Karpas-422 (cell line): Measurements from ENCODE around the gene DGKD. TPM values are rescaled to one million over a fixed set of nuclear protein-coding genes. Genes with fewer than 3 reads are reported as not detected.
"Not testable (repeated sequence)": the region's sequence is repeated elsewhere in the genome, so short reads cannot be mapped to it uniquely, and the experiment has no call there.

Experiments used
- DNase-seq: peaks from one replicate; pipeline ENCODE4 v3.0.0-alpha.2; 2015
- H2AFZ ChIP-seq: fragments of 200-600 bp; sonication (generic); 2 replicates; pipeline ENCODE4 v1.6.1; 2014; ENCODE audit warnings: antibody characterized with exemption, low read length, mixed read lengths
- H3K27ac ChIP-seq: fragments of 200-600 bp; sonication (generic); 2 replicates; pipeline ENCODE4 v1.5.1; 2014; ENCODE audit warnings: mild to moderate bottlenecking, low read length, moderate library complexity
- H3K27me3 ChIP-seq: fragments of 200-600 bp; sonication (generic); 2 replicates; pipeline ENCODE4 v1.6.1; 2014; ENCODE audit warnings: low read length, mixed read lengths
- H3K36me3 ChIP-seq: fragments of 200-600 bp; sonication (generic); 2 replicates; pipeline ENCODE4 v1.6.1; 2014; ENCODE audit warnings: low read length, mixed read lengths; ENCODE audit not compliant: insufficient read depth
- H3K4me1 ChIP-seq: fragments of 200-600 bp; sonication (generic); 2 replicates; pipeline ENCODE4 v1.6.1; 2014; ENCODE audit warnings: mild to moderate bottlenecking, low read length, mixed read lengths
- H3K4me2 ChIP-seq: fragments of 200-600 bp; sonication (generic); 2 replicates; pipeline ENCODE4 v1.6.1; 2014; ENCODE audit warnings: low read length, low read depth, mild to moderate bottlenecking; ENCODE audit not compliant: poor library complexity, severe bottlenecking
- H3K4me3 ChIP-seq: fragments of 200-600 bp; sonication (generic); 2 replicates; pipeline ENCODE4 v1.5.1; 2014; ENCODE audit warnings: mild to moderate bottlenecking, antibody characterized with exemption, low read length, mixed read lengths
- H3K79me2 ChIP-seq: fragments of 200-600 bp; sonication (generic); 2 replicates; pipeline ENCODE4 v1.6.1; 2014; ENCODE audit warnings: mild to moderate bottlenecking, low read length, mixed read lengths
- H3K9ac ChIP-seq: fragments of 200-600 bp; sonication (generic); 2 replicates; pipeline ENCODE4 v1.6.0; 2014; ENCODE audit warnings: low read length
- H3K9me2 ChIP-seq: fragments of 200-600 bp; sonication (generic), shearing (Covaris generic); replicated peaks from 2 replicates; pipeline ENCODE4 v1.6.0; 2014; ENCODE audit warnings: mild to moderate bottlenecking, low read length, moderate library complexity; ENCODE audit not compliant: insufficient read depth
- H3K9me3 ChIP-seq: fragments of 300-700, 200-600 bp; sonication (generic); 2 replicates; pipeline ENCODE4 v1.6.1; 2014; ENCODE audit warnings: low read length, mixed read lengths
- H4K20me1 ChIP-seq: fragments of 200-600 bp; sonication (generic); 2 replicates; pipeline ENCODE4 v1.6.1; 2014; ENCODE audit warnings: mild to moderate bottlenecking, antibody characterized with exemption, low read length, low read depth; ENCODE audit not compliant: insufficient read depth
- total RNA-seq: library from RNA; depleted of rRNA; stranded (reverse); fragments of >200 nt; shearing (Covaris generic); gene quantifications from 2 replicates; pipeline ENCODE4 v1.2.3, GENCODE V29; 2014; ENCODE audit warnings: low replicate concordance

The DGKD gene
- total RNA-seq, 1 experiment from 2014 or later, result 10.2 TPM

DNA sequence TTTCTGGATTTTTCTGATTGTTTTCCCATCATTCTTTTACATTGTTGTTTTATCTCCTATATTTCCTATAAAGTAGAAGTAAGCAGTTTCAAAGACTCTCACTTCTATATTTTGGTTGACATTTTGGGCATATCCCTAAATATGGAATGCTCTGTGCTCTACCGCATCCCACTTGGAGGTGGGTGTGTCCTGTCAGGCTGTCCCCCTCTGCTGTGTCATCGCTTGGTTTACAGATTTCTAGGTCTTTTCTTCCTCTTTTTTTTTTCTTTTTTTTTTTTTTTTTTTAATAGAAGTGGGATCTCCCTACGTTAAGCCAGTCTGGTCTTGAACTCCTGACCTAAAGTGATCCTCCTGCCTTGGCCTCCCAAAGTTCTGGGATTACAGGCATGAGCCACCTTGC is 13.3 kb downstream of the DGKD start:
- Histone ChIP-seq H3K27me3 (no peaks in the 10 kb centered on the region), H3K9ac (no peak overlapping the region), H3K4me2 (no peak overlapping the region), H3K9me3 (no peaks in the 10 kb centered on the region), H4K20me1 (peaks cover 20% of the 10 kb centered on the region; the same call in 1 of the 2 replicates), H3K27ac (no peak overlapping the region), H3K79me2 (no peaks in the 10 kb centered on the region), H3K9me2 (no peaks in the 10 kb centered on the region), H3K4me3 (no peak overlapping the region), H3K36me3 (no peaks in the 10 kb centered on the region), H3K4me1 (peaks cover 7% of the 10 kb centered on the region), H2AFZ (no peak overlapping the region)
- DNase-seq, result no peak

DNA sequence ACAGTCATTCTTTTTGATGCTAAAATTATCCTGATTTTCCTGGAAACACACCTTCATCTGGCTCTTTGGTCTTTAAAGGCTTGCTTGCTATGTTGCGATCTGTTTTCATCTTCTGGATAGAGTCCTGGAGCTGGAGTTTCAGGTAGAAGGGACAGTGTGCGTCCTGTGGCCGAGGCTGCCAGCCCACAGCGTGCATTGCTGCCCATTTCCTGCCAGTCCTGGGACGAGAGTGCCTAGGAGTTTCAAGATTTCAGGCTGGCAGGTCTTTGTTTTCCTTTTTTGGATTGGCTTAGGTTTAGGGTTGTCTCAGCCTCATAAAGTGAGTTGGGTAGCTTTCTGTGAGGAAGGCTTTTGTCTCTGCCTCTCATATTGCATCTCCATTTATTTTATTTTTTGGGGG is 14.5 kb downstream of the DGKD start:
- Histone ChIP-seq H3K27me3 (no peaks in the 10 kb centered on the region), H3K36me3 (no peaks in the 10 kb centered on the region), H3K9me2 (no peaks in the 10 kb centered on the region), H3K27ac (no peak overlapping the region), H2AFZ (no peak overlapping the region), H3K4me2 (no peak overlapping the region), H4K20me1 (peaks cover 20% of the 10 kb centered on the region; the same call in 1 of the 2 replicates), H3K9ac (no peak overlapping the region), H3K79me2 (no peaks in the 10 kb centered on the region), H3K4me3 (no peak overlapping the region), H3K4me1 (peaks cover 2% of the 10 kb centered on the region), H3K9me3 (no peaks in the 10 kb centered on the region)
- no peak for DNase-seq

DNA sequence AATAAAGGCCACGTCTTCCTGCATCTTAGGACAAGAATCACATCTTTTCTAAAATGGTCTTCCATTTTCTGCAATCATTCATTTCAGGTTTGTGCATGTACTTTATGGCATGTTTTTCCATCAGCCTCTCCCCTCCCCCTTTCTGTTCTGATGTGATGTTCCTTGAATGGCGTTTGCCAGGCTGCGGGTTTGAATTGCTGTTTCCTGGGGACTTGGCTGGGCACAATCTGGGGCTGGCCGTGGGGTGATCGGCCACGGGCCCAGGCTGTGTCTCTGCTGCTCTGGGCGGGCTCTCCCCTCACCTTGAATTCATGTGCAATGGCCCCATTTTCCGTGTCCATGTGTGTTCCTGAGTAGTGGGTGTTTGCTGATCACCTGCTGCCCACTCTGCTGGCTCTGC is 15.2 kb downstream of the DGKD start:
- no peak for DNase-seq
- Histone ChIP-seq H2AFZ (no peak overlapping the region), H3K4me1 (no peaks in the 10 kb centered on the region), H3K36me3 (no peaks in the 10 kb centered on the region), H4K20me1 (peaks cover 17% of the 10 kb centered on the region; the same call in 1 of the 2 replicates), H3K4me2 (no peak overlapping the region), H3K4me3 (no peak overlapping the region), H3K9me3 (no peaks in the 10 kb centered on the region), H3K9me2 (no peaks in the 10 kb centered on the region), H3K79me2 (no peaks in the 10 kb centered on the region), H3K9ac (no peak overlapping the region), H3K27me3 (no peaks in the 10 kb centered on the region), H3K27ac (no peak overlapping the region)

DNA sequence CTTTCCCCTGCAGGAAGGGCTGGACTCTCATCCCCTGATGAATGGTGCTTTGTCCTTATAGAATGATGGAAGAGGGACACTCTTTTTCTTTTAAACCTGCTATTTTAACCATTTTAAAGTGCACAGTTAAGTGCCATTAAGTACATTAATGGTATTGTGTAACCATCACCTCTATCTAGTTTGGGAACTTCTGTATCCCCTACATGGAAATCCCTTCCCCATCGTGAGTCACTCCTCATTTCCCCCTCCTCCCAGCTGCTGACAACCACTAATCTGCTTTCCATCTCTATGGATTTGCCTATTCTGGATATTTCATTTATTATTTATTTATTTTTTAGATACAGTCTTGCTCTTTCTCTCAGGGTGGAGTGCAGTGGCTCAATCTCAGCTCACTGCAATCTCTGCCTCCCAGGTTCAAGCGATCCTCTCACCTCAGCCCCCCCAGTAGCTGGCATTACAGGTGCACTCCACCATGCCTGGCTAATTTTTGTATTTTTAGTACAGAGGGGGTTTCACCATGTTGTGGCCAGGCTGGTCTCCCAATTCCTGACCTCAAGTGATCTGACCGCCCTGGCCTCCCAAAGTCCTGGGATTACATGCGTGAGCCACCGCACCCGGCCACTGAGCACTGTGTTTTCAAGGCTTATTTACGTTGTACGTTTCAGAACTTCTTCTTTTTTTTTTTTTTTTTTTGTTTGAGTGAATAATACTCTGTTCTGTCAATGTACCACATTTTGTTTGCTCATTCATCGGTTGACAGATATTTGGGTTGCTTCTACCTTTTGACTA is 15.8 kb downstream of the DGKD start:
- no peaks in the 10 kb centered on the region for H3K4me1 ChIP-seq
- no peak overlapping the region for H3K9ac ChIP-seq
- H3K27me3 ChIP-seq, result no peaks in the 10 kb centered on the region
- H3K4me3 ChIP-seq, result no peak overlapping the region
- H4K20me1 ChIP-seq, result peaks cover 17% of the 10 kb centered on the region; the same call in 1 of the 2 replicates
- DNase-seq, result no peak
- H3K79me2 ChIP-seq, result no peaks in the 10 kb centered on the region
- H3K36me3 ChIP-seq, result no peaks in the 10 kb centered on the region
- H2AFZ ChIP-seq, result no peak overlapping the region
- H3K9me2 ChIP-seq, result no peaks in the 10 kb centered on the region
- no peaks in the 10 kb centered on the region for H3K9me3 ChIP-seq
- no peak overlapping the region for H3K27ac ChIP-seq
- no peak overlapping the region for H3K4me2 ChIP-seq

DNA sequence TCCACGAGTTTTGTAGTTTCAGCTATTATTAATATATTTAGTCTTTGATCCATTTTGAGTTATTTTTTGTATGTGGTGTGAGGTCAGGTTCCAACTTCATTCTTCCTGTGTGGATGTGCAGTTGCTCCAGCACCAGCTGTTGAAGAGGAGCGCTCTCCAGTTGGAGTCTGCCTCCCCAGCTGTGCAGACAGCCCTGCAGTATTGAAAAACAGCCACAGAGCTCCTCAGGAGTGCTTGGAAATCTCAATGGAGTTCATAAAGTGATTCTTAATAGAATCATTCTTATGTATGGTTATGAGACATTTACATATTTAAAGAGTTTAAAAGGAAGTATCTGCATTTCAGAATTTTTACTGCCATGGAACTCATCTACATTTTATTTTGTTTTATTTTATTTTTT is 17.3 kb downstream of the DGKD start:
- H4K20me1 ChIP-seq, result peaks cover 9% of the 10 kb centered on the region; the same call in 1 of the 2 replicates
- no peak overlapping the region for H3K27ac ChIP-seq
- no peak overlapping the region for H3K4me2 ChIP-seq
- H3K9me3 ChIP-seq, result no peaks in the 10 kb centered on the region
- no peak overlapping the region for H3K9ac ChIP-seq
- no peaks in the 10 kb centered on the region for H3K36me3 ChIP-seq
- H3K4me3 ChIP-seq, result no peak overlapping the region
- no peaks in the 10 kb centered on the region for H3K4me1 ChIP-seq
- H2AFZ ChIP-seq, result no peak overlapping the region
- no peaks in the 10 kb centered on the region for H3K27me3 ChIP-seq
- H3K79me2 ChIP-seq, result no peaks in the 10 kb centered on the region
- H3K9me2 ChIP-seq, result no peaks in the 10 kb centered on the region
- no peak for DNase-seq

DNA sequence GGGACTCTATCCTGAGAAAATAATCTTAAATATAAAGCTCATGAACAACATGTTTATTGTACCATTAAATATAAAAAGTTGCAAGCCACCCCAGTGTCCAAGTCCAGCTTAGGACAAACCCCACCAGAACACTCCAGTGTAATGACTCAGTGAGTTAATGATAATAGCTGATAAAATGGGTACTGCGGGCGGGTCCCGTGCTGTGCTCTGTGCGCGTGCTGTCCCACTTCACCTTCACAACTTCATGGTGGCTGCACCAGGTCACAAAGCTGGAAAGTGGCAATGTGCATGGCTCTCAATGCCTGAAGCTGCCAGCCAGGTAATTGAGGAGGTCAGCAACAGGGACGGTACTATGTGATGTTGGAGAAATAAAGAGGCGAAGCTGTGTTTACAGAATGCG is 18.6 kb downstream of the DGKD start:
- Histone ChIP-seq H3K4me2 (no peak overlapping the region), H3K4me3 (no peak overlapping the region), H3K27me3 (no peaks in the 10 kb centered on the region), H3K36me3 (no peaks in the 10 kb centered on the region), H3K9me3 (no peaks in the 10 kb centered on the region), H3K9me2 (no peaks in the 10 kb centered on the region), H3K27ac (no peak overlapping the region), H2AFZ (no peak overlapping the region), H3K9ac (no peak overlapping the region), H3K79me2 (no peaks in the 10 kb centered on the region), H3K4me1 (no peaks in the 10 kb centered on the region), H4K20me1 (peaks cover 9% of the 10 kb centered on the region; the same call in 1 of the 2 replicates)
- no peak for DNase-seq

DNA sequence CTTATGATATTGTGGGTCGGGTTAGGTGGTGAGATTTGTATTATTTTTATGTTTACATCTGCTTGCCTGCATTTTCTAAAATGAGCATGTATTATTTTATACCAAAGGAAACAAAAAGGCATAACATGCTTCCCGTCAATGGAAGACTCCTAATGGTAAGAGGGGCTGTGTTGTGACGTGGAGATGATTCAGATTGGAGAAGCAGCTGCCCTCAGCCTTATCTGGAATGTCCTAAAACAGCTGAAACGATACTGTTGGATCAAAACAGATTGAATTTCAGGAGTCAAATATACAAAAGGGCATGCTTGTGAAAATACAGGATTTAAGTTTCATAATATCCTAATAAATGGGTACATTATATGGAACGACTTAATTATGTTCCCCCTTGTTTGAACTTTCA is 19.0 kb downstream of the DGKD start:
- no peaks in the 10 kb centered on the region for H3K4me1 ChIP-seq
- no peak overlapping the region for H2AFZ ChIP-seq
- peaks cover 9% of the 10 kb centered on the region; the same call in 1 of the 2 replicates for H4K20me1 ChIP-seq
- no peaks in the 10 kb centered on the region for H3K9me3 ChIP-seq
- H3K9ac ChIP-seq, result no peak overlapping the region
- no peak for DNase-seq
- no peak overlapping the region for H3K4me3 ChIP-seq
- no peaks in the 10 kb centered on the region for H3K27me3 ChIP-seq
- no peaks in the 10 kb centered on the region for H3K79me2 ChIP-seq
- H3K36me3 ChIP-seq, result no peaks in the 10 kb centered on the region
- H3K9me2 ChIP-seq, result no peaks in the 10 kb centered on the region
- no peak overlapping the region for H3K4me2 ChIP-seq
- H3K27ac ChIP-seq, result no peak overlapping the region

DNA sequence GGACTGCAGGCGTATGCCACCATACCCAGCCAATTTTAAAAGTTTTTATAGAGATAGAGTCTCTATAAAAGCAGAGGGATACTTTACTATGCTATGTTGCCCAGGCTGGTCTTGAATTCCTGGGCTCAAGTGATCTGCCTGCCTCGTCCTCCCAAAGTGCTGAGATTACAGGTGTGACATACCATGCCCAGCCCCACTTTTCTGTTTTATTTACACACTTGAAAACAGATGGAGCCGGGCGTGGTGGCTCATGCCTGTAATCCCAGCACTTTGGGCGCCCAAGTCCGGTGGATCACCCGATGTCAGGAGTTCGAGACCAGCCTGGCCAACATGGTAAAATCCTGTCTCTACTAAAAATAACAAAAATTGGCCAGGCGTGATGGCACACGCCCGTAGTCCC is 20.5 kb downstream of the DGKD start:
- H3K4me1 ChIP-seq, H3K79me2 ChIP-seq, H3K9me3 ChIP-seq, H3K4me3 ChIP-seq, DNase-seq, H3K27ac ChIP-seq, H3K36me3 ChIP-seq, H3K9ac ChIP-seq, H4K20me1 ChIP-seq, H3K4me2 ChIP-seq, H2AFZ ChIP-seq, H3K9me2 ChIP-seq, H3K27me3 ChIP-seq: not testable (repeated sequence)
